Mesenteric fat pad (tissue), 1 donor: ENCODE measurements around the gene NDST3. TPM values are rescaled to one million over a fixed set of nuclear protein-coding genes. Genes with fewer than 3 reads are reported as not detected.
"Not testable (repeated sequence)": the region's sequence is repeated elsewhere in the genome, so short reads cannot be mapped to it uniquely, and the experiment has no call there.

Source experiments
- DNase-seq: peaks from one replicate; pipeline ENCODE4 v3.0.0-alpha.2; 2020; ENCODE audit warnings: low spot score
- total RNA-seq: library from RNA; stranded (reverse); fragmentation: NEBNext Ultra II Directional; extraction: Animal tissue kit (Norgen Biotek cat#: 25700); gene quantifications from one replicate; pipeline ENCODE4 v1.2.1, GENCODE V29; 2021
- donor health status: DM: yes; HTN: yes; CAD: no.

NDST3 gene
- total RNA-seq, 1 donor from 2014 or later: not detected

DNA sequence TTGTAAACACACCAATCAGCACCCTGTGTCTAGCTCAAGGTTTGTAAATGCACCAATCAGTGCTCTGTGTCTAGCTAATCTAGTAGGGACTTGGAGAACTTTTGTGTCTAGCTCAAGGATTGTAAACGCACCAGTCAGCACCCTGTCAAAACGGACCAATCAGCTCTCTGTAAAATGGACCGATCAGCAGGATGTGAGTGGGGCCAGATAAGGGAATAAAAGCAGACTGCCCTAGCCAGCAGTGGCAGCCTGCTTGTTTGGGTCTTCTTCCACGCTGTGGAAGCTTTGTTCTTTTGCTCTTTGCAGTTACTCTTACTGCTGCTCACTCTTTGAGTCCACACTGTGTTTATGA, 231.8 kb downstream of the NDST3 start:
- DNase-seq: not testable (repeated sequence)

DNA sequence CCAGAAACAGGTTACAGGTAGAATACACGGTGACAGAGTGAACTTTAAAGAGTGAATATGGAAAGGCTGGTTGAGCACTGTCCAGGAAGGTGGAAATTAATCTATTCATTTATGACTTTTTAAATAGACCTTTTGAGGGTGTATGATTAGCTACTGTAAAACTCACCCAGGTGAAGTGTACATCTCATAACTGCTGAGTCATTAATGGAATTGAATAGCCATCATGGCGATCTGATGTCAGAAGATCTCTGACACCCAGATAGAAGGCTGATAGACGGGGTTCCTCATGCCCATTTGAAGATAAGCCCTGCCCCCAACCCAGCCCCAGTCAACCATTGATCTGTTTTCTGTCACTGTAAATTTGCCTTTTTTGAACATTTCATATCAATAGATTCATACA, 234.5 kb downstream of the NDST3 start:
- no peak for DNase-seq

DNA sequence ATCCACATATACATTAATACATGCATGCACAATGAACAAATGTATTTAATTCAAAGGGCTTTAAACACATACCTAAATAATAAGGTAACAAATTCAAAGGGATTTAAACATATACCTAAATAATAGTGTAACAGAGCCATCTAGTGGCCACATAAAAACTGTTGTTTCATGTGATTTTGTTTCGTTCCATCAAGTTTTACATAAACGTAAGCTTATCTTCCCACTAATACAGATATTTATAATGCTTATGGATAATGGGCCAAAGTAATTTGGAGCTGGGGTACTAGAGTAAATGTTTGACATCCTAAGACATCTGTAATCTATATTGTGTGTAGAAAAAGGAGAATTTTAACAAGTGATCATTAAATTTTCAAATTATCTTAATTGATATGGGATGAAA, 236.2 kb downstream of the NDST3 start:
- no peak for DNase-seq

DNA sequence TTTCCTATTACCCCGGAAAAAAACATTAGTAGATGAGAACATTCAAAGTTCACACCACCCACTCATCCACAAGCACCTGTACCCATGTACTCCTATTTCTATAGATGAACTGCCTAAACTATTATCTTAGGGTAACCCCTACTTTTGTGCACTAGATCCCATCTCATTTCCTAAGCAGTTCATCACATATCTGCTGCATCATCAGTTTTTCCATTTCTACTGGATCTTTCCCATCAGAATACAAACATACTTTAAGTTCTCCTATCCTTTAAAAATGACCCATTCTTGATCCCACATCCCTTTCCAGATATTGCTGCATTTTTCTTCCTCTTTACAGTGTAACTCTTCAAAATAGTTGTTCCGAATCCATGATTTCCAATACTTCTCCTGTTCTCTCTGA, 237.5 kb downstream of the NDST3 start:
- DNase-seq: no peak

DNA sequence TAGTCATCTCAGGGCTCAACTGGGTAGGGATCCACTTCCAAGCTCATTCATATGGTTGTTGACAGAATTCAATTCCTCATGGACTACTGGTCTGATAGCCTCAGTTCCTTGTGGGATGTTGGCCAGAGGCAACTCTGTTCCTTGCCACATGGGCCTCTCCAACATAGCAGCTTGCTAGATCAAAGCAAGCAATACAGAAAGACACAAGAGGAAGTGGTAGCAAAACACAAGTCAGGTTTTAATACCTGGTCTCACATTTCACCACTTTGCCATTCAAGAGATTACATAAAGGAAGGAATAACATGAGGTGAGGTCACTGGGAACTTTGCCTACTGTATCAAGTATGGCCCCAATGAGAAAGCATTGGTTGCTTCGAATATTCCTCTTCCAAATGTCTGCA, 239.4 kb downstream of the NDST3 start:
- no peak for DNase-seq

DNA sequence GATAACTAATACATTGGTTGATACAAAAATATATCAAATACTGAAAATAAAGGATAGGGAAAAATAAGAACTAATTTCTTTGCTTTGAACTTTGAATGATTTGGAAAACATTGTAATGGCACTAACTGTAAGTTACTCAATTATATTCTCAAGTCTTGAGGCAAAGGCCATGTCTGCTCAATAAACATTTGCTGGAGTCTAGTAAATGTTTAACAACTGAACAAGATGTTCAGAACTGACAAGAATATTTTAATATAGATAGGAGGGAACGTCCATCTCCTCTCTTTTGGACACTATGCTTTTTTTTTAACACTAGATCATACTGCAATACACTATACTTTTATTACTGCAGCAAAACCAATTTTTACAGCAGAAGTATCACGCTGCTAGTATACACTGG, 242.3 kb downstream of the NDST3 start:
- no peak for DNase-seq

DNA sequence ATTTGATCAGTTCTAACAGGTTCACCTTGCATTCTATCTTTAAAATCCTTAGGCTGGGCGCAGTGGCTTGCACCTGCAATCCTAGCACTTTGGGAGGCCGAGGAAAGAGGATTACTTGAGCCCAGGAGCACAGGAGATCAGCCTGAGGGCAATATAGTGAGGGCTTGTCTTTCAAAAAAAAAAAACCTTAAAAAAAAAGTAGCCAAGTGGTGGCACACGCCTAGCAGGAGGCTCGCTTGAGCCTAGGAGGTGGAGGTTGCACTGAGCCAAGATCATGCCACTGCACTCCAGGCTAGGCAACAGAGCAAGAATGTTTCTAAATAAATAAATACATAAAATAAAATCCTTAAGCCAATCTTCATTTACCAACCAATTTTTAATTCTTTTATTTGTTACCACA, 243.0 kb downstream of the NDST3 start:
- DNase-seq: no peak

DNA sequence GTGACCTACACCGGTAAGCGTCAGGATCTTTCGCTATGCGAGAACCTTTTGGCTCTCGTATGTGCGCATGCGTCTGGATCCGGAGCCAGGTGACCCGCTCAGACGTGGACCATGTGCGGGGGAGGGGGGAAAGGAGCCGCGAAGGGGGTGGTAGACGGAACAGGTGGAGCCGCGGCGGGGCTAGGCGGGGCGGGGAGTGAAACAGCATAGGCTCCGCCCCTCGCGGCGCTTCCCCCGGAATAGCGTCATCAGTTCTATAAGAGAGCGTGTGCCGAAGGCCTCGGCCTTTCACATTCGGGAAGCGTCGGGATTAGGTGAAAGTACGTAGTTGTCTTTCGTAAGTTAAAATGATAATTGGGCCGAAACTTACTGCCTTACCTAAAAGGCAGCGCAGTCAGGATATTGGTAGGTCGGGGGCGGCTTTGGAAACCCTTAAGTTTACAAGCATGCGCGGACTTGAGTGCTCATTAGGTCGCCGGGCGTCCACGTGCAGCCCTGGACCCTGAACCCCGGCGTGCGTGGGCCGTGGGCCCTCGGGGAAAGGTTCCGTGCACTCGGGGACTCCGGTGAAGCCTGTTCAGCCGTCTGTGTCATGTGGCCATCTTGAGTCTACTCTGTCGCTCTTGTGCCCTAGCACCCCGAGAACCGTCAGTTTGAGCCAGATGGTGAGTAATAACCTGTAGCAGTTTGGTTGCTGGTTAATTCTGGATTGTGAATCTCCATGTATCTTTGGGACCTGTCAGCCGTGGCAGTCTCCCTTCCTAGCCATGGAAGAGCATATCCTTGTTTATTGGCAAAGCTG, 244.4 kb downstream of the NDST3 start:
- peak; percentile 98 for DNase-seq

DNA sequence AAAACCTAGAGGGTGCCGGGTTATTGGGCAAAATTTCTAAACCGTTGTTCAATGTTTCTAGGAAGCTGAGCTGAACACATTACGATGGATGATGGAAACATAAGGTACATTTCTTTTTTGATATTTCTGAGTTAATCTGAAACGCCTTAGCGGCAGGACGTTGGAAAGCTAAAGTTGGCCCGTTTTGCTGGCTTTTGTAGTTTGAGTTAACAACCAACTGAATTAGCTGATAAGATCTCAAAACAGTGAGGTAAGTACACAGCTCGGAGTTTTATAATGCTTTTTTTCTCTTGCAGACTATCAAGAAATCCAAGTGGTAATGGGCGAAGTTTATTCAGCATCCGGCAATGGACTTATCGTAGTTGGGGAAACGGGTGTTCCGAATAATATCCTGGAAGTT, 245.0 kb downstream of the NDST3 start:
- no peak for DNase-seq

DNA sequence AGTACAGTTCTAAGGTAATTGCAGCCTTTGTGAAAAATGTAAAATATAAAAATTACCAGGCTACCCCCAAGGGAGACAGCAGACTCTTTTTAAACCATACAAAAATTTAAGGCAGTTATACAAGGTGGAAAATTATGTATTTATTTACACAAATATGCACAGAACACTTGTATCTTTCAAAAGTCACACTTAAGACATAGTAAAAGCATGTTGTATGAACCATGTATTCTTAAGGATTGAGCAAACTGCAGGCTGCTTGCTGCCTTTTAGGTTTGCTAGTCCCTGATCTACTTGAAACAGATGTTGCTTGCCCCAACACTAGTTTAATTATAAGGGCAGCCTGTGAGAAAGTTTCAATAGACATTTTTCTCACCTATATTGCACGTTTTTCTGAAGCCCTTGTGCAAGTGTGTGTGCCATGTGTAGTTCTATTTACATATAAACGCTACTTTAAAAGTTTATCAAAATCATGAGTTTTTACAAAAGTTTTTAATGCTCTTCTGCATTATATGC, 245.7 kb downstream of the NDST3 start:
- no peak for DNase-seq

DNA sequence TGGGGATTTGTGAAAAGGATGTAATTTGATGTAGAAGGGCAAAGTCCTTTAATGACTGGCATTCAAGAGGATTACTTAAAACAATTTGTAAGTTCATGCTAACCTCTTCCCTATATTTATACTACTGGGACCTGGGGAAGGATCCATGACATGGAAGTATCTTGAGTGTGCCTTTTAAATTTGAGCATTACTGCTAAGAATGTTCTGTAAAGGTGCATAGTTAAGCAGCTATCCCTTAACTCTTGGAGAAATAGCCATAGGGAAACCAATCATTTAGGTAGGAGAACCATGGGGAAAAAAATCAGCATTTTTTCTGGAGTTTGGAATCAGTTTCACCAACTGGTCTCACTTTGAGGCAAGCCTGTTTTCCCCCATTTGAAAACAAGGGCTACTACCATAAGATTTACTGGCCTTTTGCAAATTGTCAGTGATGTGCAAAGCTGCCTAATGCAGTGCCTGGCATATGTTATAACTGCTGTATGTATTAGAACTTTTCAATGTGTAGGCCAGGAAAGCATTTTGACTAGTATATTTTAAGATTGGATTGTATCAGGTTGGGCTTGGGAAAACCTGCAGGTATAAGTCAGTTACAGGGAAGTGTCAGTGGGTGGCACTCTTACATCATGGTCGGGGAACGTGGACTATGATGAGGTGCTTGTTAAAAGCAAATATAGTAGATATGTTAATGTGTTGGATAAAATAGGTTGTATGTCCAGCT, 246.4 kb downstream of the NDST3 start:
- DNase-seq: no peak

DNA sequence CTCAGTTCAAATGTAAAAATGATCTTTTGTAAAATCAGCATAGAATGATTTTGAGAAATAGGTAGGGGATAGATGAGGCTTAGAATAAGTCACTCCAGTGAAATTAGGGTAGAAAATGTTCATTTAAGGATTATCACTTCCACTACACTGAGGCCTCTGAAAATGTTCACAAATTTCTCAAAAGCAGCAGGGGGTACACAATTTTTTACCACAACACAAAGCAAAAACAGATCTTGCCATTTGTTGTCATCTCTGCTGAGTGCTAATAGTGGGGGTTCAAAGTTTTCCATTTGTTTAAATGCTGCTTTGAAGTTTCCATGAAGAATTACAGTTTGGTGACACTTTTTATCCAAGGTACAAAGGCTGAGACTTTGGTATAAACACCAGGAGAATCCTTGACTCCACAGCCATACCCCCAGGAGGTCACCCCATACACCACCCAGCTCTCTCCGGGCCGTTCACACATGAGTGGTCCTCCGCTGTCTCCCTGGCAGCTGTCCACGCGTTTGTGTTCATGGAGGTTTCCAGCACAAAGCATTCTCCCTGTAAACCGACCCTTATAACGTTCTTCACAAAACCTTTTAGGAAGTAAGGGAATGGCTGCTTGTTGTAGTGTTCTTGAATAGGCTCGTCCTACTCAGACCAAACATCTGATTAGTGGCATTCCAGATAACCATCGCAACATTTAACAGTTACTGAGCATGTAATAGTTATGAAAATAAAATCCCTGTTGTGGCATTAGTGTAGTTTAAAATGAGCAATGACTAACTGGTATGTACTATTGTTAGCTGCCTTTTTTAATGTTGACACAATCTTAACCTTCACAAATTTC, 247.5 kb downstream of the NDST3 start:
- no peak for DNase-seq

DNA sequence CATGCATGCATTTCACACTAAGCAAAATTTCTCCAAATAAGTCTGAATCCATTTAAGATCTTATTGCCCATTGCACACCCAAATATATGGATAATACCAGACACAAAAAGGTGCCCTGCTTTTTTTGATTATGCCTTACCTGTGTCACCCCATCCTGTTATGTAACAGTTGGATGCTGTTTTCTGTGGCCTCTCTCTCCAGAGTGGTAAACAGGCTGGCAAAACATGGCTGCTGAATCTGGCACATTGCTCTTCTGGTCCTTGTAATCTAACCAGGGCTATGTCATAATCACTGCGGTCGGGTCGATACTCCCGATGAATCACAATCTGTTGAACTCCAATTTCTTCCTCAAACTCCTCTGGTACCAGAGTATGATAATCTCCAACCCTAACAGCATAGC, 248.4 kb downstream of the NDST3 start:
- DNase-seq: no peak

DNA sequence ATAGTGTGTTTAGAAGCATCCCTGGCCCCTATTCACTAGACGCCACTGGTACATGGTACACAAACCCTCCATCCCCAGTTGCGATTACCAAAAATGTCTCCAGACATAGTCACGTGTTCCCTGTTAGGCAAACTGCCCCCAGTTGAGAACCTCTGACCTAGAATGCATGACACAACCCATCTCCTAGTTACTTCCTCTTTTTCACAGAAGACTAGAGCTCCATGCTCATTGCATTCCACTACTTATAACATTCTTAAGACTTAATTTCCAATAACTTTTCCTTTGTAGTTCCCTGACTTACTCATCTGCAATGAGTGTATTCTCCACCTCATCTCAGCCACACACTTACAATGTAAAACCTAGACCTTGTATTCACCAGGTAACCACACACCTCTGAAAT, 249.9 kb downstream of the NDST3 start:
- DNase-seq: no peak

DNA sequence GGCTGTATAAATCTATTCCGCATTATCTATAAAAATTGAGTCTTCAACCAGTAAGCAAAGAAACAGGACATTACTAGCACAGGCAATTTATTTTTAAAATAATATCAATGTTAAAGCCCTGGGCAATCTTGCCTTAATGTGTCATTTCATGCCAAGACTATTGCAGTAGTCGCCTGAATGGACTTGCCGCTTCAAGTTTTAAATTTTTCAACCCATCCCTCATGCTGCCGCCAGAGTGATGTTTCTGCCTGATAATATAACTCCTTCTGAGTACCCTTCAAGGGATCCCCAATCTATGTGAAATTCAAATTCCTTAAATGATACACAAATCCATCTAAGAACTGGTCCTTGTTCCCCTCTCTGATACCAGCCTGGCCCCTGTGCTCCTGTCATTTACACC, 251.6 kb downstream of the NDST3 start:
- no peak for DNase-seq

DNA sequence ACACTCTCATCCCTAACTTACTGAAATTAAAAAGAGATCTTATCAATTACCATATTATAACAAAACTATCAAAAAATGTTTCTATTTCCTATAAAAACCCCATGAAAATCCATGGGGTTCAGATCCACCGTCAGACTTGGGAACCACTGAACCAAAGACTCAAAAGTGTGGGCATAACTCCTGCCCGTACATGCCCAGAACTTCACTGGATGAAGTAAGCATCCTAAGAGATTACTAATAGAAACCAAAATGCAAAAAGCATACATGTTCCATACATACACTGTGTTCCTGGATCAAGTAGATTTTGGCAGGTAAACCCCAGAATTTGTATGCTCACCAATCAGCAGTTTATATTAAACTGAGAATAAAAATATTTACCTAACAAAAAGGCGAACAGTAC, 252.4 kb downstream of the NDST3 start:
- DNase-seq: no peak

DNA sequence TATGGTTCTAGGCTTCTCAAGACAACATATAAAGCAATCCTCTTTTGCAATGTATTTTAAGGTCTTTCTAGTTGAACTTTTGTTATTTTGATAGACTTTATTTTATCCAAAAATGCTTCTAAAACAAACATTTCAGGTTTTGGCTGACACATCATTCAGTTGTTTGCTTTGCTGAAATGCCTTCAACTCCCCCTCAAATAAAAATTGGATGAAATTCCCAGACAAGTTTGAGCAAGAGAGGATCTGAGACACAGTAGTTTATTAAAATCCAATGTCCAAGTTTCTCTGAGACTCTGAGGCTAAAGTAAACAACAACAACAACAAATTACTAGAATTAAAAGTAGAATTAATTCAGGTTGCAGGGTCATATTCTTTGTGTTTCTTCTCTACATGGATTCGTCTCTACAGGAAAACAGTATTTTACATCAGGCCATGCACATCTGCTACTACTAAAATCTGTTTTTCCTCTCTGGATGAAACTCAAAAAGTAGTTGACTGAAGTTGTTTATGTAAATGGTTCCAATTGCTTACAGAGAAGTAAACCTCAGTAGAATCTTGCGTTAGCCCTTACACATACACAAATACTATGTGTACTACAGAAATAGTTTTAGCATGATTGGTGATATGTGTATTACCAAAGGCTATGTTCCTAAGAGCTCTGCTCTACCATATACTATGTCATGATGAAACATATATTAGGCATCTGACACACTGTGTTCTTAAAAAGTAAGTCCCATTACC, 253.6 kb downstream of the NDST3 start:
- DNase-seq: no peak

DNA sequence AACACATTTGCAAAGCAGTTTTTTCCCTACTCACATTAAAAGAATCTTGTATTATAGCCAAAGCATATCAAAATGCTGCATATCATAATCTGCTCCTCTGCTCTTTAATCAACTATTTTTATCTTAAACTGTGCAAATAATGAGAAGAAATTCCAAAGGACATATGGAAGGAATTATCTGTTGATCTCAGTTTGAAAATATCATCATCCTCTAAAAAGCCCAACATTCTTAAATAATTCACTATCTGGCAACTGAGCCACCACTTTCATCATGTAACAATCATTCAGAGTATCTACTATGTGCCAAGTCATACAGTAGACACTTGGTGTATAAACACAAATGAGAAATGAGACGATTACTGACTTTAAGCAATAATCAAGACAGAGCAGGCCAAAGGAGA, 255.5 kb downstream of the NDST3 start:
- DNase-seq: no peak

DNA sequence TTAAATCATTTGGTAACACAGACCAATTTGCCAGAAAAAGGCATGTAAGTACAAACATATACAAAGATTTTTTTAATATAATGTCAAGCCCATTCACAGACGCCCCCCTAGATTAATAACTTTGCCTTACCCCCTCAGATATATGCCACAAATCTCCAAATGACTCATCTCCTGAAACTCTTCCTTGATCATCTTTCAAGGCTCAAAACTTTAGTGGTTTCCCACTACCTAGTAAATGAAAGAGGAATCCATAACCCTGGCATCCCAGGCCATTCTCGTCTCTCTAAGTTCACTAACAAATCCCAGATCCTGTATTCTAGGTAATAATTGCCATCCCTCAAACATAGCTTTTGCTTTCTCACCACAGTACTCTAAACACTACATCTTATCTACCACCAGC, 256.7 kb downstream of the NDST3 start:
- no peak for DNase-seq

DNA sequence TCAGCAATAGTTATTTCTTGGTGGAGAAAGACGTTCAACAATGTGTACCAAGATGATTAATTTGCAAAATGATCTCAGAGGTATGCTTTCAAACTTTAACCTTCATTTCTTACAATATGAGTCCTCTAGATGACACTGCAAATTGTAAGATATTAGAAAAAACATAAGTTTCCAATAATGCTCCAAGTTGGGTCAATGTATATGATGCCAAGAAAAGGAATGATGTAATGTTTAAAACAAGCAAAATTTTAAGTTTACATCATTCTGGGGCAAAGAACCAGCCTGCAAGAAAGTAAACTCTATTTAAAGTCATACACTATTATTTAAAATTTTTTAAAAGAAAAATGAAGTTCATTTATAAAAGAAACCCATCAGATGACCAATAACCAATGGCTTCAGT, 262.4 kb downstream of the NDST3 start:
- no peak for DNase-seq

DNA sequence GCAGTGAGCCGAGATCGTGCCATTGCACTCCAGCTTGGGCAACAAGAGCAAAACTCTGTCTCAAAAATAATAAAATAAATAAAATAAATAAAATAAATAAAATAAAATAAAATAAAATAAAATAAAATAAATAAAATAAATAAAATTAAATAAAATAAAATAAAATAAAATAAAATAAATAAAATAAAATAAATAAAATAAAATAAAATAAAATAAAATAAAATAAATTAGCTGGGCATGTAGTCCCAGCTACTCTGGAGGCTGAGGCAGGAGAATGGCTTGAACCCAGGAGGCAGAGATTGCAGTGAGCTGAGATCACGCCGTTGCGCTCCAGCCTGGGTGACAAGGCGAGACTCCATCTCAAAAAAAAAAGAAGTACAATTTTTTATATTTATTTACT, 265.3 kb downstream of the NDST3 start:
- DNase-seq: not testable (repeated sequence)
